GM19351 (cell line): ENCODE measurements around the gene PPFIBP2.

Experiments
- ATAC-seq: cut with Tn5 transposase; IDR thresholded peaks from one replicate; pipeline ENCODE4 v1.9.1; 2021; ENCODE audit warnings: mild to moderate bottlenecking, moderate library complexity; ENCODE audit not compliant: unreplicated experiment

The PPFIBP2 gene

DNA sequence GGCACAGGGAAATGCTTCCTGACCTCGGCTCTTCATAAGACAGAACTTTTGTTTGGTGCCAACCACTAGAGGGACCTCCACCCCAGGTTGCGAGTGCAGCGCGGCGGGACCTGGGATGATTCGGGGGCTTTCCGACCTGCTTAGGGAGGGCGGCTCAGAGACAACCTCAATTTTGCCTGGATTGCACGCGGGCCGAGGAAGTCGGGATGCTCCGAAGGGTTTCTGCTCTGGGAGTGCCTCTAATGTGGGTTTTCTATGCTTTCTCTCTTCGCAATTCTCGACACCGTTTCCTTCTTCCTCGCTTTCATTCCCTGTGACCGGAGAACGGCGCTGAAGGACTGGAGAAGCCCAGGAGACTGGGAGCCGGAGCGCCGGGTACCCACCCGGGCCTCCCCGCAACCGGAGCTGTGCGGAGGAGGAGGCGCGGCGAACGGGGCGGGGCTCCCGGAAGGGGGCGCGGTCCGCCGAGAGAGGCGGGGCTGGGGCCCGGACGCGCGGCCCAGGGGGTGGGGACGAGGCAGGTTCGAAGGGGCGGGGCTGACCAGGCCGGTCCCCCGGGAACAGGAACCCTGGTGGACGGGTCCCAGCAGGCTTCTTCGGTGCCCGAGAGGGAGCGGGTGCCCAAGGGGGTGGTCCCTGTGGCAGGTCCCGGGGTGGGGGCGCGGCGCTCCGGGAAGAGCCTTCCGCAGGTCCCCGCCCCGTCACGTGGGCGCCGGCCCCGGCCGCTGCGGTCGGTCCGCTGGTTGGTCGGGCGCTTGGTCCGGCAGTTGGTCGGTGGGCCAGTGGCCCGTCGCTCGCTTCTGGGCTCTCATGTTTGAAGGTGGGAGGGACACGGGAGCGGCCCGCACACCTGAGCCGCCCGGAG, at the start of gene PPFIBP2:
PPFIBP2 (plus strand) TSS at position 766 of the 865 bp plus-strand sequence. CDS start 35,477 bp downstream, outside the sequence.
- ATAC-seq = peak; percentile 60

DNA sequence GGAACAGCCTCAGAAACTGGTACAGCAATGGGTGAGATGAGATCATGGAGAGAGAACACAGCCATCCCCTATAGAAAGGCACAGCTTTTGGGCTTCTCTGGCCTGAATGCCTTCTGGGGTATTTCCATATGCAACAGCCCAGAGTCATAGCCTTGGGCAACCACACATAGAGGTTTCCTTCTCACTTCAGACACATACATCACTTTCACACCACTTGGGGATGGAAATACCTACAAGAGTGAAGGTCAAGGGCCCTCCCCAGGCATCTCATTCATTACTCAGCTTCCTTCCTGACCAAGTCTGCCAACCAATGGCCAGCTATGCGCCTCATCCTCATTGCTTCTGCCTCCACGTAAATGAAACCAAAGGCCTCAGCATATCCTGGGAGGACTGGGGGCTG, 46.1 kb upstream of the PPFIBP2 start:
- ATAC-seq = peak; percentile 93

DNA sequence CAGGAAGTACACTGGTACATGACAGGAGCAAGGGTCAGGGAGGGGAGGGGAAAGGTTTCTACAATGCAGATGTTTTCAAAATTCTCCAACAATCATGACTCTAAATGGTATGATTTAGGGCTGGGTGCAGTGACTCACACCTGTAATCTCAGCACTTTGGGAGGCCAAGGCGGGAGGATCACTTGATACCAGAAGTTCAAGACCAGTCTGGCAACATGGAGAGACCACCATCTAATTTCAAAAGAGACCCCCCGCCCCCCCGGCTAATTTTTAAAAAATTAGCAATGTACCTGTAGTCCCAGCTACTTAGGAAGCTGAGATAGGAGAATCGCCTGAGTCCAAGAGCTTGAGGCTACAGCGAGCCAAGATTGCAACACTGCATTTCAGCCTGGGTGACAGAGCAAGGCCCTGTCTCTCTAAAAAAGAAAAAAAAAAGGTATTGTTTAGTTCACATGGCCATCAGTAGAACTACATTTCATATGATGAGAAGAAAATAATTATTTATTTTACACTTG, 44.4 kb upstream of the PPFIBP2 start:
- no peak for ATAC-seq

DNA sequence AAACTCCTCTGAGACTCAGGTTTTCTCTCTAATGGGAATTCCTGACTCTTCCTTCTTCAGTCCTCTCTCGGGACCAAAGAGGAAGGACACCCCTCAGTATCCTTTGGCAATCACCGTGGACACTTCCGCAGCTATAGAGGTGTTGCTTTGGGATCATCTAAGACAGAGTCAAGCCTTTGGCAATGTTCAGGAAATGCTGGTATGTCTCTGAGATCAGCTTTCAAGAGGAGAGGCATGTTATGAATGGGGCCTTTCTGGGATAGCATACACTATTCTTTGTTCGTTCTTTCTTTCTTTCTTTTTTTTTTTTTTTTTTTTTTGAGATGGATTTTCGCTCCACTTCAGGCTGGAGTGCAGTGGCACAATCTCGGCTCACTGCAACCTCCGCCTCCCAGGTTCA, 42.7 kb upstream of the PPFIBP2 start:
- ATAC-seq = no peak

DNA sequence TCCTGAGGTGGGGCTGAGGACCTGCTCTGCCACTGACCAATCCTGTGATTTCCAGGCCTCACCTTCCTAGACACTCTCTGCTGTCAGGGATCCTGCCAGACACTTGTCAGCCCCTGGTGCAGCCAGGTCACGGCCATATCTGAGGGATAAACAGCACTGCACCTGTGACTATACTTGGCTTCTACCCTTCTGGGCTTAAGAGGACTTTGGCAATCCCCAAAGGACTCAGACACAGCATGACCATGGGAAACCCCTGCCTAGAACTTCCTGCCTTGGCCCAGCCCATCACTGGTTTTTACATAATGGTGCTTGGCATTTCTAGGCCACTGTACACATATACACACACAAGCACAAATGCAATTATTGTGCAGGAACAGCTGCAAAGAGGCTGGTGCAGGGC, 40.1 kb upstream of the PPFIBP2 start:
- peak; percentile 87 for ATAC-seq

DNA sequence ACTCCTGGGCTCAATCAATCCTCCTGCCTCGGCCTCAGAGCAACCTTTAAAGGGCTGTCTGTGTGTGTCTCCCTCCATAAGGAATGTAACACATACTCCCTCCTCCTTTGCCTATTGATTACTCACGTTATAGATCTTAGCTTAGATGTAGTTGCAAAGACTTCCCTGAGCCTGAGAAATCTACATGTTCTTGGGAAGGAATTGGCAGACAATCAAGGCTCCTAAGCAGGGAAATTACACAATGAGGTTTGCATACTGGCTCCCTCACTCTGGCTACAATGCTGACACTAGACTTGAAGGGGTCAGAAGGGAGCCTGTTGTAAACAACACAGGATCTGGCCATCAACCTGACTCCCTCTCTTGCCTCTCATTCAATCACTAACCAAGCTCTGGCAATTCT, 33.7 kb upstream of the PPFIBP2 start:
- ATAC-seq = no peak

DNA sequence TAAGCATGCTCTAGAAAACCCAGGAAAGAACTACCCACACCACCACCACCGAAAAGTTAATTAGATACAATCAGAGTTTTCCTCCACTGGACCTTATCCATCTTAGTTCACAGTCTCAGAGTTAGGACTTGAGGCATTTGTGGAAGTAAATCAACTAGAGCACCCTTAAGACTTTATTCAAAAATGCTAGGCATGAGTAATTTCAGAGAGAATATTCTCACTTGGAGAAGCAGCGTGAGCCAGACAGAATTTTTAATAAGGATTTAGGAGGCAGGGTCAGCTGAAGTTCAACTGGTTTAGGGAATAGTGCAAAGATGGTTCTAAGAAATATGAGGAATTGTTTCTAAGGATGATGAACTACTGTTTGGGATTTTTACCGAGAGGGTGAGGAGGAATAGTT, 29.7 kb upstream of the PPFIBP2 start:
- no peak for ATAC-seq

DNA sequence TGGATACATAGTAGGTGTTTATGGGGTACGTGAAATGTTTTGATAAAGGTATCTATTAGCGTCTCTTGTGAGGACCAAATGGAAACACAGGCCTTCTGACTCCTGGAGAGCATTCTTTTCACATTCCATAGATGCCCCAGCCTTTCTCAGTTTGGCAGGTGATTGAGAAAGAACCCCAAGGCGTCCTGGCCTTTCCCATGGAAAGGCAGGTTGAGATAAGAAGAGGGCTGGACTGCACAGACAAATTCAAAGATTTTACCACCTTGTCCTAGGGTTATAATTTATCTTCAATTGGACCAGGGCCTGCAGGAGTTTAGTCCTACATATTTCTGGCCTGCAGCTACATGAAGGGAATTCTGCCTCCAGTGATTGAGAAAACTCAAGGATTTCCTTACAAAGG, 29.2 kb upstream of the PPFIBP2 start:
- ATAC-seq = no peak

DNA sequence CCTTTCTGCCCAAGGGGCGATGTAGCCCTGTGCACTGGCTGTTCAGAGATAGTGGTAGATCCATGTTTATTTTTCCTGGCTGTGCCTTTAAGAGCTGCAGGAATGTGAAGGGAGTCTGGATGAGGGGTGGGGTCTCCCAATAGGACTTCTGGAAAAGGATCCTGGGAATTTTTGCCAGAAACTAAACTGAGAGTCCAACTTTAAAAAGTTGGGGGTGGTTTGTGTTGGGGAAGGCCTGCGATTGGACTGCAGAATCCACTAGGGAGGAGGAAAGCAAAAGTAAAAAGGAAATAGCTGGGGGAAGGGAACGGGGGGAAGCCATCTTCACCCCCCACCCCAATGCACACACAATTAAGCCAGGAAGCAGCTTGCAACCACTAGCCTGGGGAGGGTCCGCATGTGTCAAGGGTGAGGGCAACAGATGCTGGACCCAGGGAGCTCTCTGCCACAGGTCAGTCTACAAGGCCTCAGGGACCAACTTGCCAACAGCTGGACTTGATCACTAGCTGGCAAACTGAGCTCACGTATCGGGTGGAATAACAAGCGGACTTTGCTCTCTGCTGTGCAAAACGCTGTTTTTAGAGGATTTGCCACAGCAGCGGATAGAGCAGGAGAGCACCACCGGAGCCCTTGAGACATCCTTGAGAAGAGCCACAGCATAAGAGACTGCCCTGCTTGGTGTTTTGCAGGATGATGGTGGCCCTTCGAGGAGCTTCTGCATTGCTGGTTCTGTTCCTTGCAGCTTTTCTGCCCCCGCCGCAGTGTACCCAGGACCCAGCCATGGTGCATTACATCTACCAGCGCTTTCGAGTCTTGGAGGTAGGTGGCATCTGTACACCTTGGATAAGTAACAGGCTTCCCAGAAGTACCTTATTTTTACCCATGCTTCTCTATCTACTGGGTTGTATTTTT, 28.4 kb upstream of the PPFIBP2 start, which contains the start of gene OLFML1:
OLFML1 (plus strand) TSS at position 321 of the 912 bp plus-strand sequence; CDS start at position 691, 370 bp downstream.
- ATAC-seq = no peak

DNA sequence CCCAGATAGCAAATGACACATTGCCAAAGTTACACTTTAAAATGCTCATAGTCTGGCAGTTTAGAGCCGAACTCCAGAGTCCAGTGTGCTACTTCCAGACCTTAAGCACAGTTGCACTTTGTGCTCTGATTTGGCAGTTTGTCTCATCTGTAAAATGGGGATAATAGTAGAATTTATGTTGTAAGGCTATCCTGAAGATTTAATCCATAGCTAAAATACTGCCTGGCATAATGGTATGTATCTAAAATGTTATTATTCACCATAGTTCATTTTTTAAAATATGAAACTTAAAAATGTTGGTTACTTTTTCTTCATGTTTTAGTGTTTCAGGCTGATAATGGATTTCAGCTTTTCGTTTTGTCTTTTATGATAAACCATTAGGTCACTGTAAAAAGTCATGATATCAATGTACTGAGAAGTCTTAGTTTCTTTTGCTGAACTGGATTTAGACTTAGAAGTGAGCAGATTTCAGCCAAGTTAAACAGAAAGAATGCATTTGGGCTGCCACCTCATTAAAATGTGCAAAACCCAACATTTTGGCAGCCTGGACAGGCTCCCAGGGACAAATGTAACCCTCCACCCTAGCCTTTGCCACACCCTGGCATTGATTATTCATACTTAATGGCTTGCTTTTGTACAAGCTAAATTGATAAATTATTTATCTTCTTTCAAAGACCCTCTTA, 27.6 kb upstream of the PPFIBP2 start:
- no peak for ATAC-seq

DNA sequence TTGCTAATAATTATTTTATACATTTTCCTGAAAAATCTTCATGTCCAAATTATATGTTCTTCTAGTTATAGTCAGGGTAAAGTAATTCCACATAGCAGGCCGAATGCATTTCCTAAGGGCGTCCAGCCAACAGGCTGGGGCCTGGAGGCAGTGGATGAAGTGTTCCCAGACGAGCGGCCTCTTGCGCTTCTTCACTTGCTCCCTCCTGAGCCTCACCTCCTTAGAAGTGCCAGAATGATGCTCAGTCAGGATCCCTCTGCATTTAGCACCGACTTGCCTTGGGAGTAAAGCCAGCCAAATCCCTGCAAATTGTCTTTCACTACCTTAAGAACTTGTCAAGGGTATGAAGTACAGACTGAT, 27.0 kb upstream of the PPFIBP2 start:
- ATAC-seq = no peak

DNA sequence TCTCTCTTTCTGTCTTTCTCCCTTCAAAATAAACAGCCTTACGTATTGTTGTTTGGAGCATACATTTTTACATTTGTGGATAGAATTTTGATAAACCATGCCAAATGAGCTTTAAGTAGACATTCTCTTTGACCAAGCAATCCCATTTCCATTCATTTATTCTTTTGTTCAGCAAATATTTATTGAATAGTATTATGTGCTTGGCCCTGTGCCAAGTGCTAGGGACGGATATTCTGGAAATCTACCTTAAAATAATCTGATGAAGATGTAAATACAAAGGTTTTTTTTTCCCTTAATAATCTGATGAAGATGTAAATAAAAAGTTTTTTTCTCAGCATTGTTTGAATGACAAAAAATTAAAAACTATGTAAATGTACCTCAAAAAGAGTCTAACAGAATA, 26.4 kb upstream of the PPFIBP2 start:
- no peak for ATAC-seq

DNA sequence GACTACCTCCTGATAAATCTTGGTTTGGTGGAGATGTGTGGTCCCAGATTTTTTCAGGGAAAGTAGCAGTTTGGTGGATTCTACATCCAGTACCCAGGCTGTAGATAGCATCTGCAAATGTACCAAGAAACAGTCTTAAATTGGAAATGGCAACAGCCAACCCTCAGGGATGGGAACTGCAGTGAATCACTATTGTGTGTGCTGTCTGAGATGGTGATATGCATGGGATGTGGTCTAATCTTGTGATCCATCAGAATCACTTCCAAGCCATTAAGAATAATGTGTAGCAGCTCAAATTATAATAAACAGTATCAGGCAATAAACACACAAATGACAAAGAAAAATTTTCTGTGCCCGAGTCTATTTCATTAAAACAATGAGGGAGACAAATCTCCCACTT, 25.1 kb upstream of the PPFIBP2 start:
- ATAC-seq = no peak

DNA sequence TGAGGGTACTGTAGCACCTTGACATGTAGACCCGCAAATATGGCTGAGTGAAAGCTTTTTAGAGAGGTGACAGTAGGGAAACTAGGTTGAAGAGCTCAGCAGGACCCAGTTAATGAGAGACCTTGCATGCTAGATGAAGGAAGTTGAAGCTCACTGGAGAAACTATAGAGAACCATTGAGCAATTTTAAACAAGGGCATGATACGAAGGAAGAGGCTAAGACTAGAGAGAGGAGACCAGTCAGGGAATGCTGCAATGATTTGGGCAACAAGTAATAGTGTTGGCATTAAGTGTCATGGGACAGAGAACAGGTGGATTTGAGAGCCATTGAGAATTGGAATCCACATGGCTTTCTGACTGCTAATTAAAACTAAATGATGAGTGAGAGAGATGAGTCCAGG, 24.4 kb upstream of the PPFIBP2 start:
- no peak for ATAC-seq

DNA sequence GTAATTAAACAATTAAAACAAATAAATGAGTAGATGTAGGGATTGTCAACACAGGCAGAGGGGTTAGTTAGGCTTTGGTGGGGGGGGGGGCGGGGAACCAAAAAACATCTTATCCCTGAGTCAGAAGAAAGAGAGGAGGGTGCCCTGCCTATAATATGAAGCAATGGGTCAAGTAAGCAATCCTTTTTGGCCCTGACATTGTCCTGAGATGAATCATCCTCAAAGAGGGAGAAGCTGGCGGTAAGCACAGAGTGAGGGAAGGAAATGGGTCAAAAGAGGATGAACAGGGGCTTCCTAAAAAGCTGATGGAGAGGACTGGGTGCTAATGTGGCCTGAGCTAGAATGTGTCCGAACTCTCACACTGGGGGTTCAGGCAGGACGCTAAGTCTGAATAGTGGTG, 23.7 kb upstream of the PPFIBP2 start:
- ATAC-seq = no peak

DNA sequence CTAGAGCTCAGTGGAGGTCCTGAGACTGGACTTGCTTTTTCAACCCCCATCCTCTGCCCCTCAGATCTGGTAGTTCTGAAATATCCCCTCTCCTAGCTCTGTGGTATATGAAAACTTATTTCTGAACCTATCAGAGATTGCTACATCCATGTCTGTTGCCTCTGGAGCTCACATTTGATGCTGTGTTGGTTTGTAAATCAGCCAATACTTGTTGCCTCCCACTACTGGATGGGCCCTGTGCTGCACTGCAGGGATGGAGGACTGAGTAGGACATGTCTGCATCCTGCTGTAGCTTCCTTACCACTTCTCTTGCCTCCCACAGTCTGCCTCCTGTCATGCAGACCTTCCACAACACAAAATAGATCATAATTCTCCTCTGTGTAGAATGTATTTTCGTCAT, 23.3 kb upstream of the PPFIBP2 start:
- no peak for ATAC-seq

DNA sequence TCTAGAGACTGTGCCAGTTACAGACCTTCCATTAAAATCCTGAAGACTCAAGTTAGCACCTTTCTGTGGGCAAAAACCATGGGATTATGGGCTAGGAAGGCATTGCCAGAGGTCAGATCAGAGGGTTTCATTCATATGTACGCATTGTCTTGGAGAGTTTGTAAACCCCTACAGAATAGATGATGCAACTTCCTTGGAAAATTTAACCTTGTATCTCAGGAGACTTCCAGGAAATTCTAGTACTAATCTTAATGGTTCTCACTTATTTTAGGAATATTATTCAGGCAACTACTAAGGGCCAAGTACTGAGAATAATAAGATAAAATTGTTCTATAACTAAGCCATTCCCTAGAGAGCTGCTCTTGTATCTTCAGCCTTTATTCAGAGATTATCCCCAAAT, 21.5 kb upstream of the PPFIBP2 start:
- ATAC-seq = no peak

DNA sequence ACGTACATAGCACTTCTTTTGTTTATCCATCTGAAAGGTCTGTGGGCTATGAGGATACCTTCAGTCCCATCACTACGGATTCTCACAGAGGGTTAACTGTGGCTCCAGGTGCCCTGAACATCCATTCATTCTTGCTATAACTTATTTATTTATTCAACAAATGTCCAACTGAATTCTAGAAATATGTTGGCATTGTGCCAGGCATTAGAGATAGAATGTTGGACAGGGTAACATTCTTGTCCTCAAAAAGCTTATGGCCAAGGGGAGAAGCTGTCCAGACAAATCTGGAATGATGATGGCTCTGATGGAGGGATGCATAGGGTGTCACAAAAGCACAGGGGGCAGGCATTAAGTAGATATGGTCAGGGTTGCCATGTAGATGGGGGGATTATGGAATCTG, 20.1 kb upstream of the PPFIBP2 start:
- no peak for ATAC-seq

DNA sequence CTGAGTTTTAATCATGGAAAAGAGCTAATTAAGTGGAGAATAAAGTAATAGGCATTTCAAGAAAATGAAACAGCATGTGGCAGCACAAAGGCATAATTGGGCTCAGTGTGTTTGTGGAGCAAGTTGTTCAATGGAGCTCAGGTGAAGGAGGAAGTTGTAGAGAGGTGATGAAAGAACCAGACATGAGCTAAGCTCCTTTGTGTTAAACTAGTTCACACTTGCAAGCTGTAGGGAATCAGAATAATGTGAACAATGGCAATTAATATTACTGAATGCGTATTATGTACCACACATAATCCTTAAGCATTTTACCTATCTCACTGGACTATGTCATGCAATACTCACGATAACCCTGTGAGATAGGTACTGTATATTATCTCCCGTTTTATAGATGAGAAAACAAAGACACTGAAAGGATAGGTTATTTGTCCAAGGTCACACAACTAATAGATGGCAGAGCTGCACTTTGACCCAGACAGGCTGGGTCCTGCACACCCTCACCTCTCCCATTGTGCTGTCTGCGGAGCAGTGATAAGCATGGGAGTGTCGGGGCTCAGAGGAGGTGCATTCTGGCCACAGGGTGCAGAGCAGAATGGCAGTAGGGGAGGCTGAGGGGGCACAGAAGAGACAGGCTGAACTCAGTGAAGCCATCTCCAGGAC, 19.6 kb upstream of the PPFIBP2 start:
- ATAC-seq = no peak

DNA sequence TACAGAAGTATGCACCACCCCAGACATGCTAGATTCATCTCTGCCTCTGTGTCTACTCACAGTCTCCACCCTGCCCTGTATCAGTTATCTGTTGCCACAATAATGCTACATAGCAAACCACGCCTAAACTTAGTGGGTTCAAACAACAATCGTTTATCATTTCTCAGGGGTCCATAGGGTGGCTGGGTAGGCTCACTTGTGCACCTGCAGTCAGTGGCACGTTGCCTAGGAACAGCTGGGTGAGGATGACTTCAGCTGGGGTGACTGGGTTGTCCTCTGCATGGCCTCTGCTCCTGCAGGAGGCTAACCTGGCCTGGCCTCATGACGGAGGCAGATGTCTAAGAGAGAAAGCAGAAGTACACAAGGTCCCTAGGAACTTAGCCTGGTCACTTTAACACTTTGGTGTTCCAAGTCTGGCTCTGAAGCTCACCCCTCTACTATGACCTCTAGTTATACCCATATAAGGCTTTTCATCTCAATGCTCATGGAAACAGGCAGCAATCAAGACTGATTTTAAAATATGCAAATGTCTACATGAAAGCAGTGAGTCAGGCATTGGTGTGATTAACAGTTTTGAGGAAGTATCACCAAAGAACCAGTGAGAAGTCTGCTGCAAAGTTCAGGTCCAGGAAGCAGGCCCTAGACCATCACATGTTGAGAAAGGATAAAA, 17.8 kb upstream of the PPFIBP2 start:
- ATAC-seq = peak; percentile 95
